RWPE1 (cell line): ENCODE measurements around the gene TRUB1.

Source experiments
- CTCF ChIA-PET: fragments of 350-600 bp; sonication (Branson Sonifier 250); formaldehyde crosslinking; extraction: SDS; loops from one replicate; lab custom pipeline; 2021; lab: Yijun Ruan, JAX
- POLR2A ChIA-PET: fragments of 400-600 bp; formaldehyde crosslinking; extraction: SDS; loops from one replicate; lab custom pipeline; 2020; ENCODE audit warnings: antibody characterized with exemption; ENCODE audit not compliant: low non-redundant PET; lab: Yijun Ruan, JAX
- DNase-seq: peaks from one replicate; pipeline ENCODE4 v3.0.0; 2012; ENCODE audit warnings: low spot score
- H3K27ac ChIP-seq: fragments of 450-650 bp; 2 replicates; pipeline ENCODE4 v1.5.1; 2017
- CTCF ChIP-seq: fragments of 450-650 bp; conservative IDR thresholded peaks from 2 replicates; pipeline ENCODE4 v1.5.1; 2017; ENCODE audit warnings: low read depth, mild to moderate bottlenecking

Gene TRUB1

GRCh38 chr10:115005771-115006170 is 67.8 kb downstream of the TRUB1 start:
- no peak for TF ChIP-seq CTCF
- CTCF ChIA-PET = no interaction called here
- POLR2A ChIA-PET = no interaction called here
- no peak for DNase-seq
- H3K27ac ChIP-seq = no peak overlapping the region

- DNase-seq = no peak
- POLR2A ChIA-PET = no interaction called here
- TF ChIP-seq CTCF = no peak
- no peak overlapping the region for H3K27ac ChIP-seq
- CTCF ChIA-PET = interaction anchor here (0.6 to 1.0 kb wide), 3 partner anchors 139 to 827 kb away, joined by 3 to 5 read pairs (median 4); no protein-coding TSS in a partner anchor
Observed at GRCh38 chr10:115018185-115018931, 80.4 kb downstream of the TRUB1 start.

GRCh38 chr10:115020449-115020848 is 82.5 kb downstream of the TRUB1 start:
- ChIA-PET POLR2A (no interaction called here), CTCF (interaction anchor here (0.7 kb wide), 1 partner anchor 9 kb away, joined by 4 read pairs; no protein-coding TSS in a partner anchor)
- H3K27ac ChIP-seq = no peak overlapping the region
- DNase-seq = no peak
- TF ChIP-seq CTCF = no peak

- DNase-seq = no peak
- ChIA-PET CTCF (no interaction called here), POLR2A (no interaction called here)
- no peak for TF ChIP-seq CTCF
- H3K27ac ChIP-seq = no peak overlapping the region
Observed at GRCh38 chr10:115022733-115023132, 84.7 kb downstream of the TRUB1 start.

- no peak overlapping the region for H3K27ac ChIP-seq
- CTCF ChIA-PET = no interaction called here
- POLR2A ChIA-PET = no interaction called here
- no peak for TF ChIP-seq CTCF
- no peak for DNase-seq
Observed at GRCh38 chr10:115023715-115024114, 85.7 kb downstream of the TRUB1 start.

- DNase-seq = no peak
- CTCF ChIA-PET = no interaction called here
- no peak for TF ChIP-seq CTCF
- POLR2A ChIA-PET = no interaction called here
- H3K27ac ChIP-seq = no peak overlapping the region
Observed at GRCh38 chr10:115024371-115024770, 86.4 kb downstream of the TRUB1 start.
